GM23338 (cell line): ENCODE data around the gene MRTFA. TPM values are rescaled to one million over a fixed set of nuclear protein-coding genes. Genes with fewer than 3 reads are reported as not detected.

Experiments used
- ATAC-seq: fragments of 200-7000 bp; cut with Tn5 transposase; 3 replicates; pipeline ENCODE4 v1.9.1; 2020
- DNase-seq: peaks from one replicate; pipeline ENCODE4 v3.0.0-alpha.2; 2015; ENCODE audit warnings: low spot score
- H2AFZ ChIP-seq: fragments of 200-600 bp; sonication (generic); 2 replicates; pipeline ENCODE4 v1.8.0; 2016; ENCODE audit warnings: antibody characterized with exemption, mild to moderate bottlenecking, moderate library complexity
- H3F3A ChIP-seq: fragments of 200-600 bp; sonication (generic); replicated peaks from 2 replicates; pipeline ENCODE4 v1.8.0; 2017; ENCODE audit warnings: antibody characterized with exemption, mixed run types, low read depth
- H3K27ac ChIP-seq: fragments of 200-600 bp; sonication (generic); 2 replicates; pipeline ENCODE4 v1.6.1; 2016; ENCODE audit warnings: low read depth
- H3K27me3 ChIP-seq: fragments of 200-600 bp; sonication (generic); 2 replicates; pipeline ENCODE4 v1.8.0; 2016; ENCODE audit warnings: mild to moderate bottlenecking, mixed run types, moderate library complexity; ENCODE audit not compliant: insufficient read depth
- H3K36me3 ChIP-seq: fragments of 200-600 bp; sonication (generic); 2 replicates; pipeline ENCODE4 v1.8.0; 2016; ENCODE audit warnings: mild to moderate bottlenecking; ENCODE audit not compliant: insufficient read depth
- H3K4me1 ChIP-seq: fragments of 200-600 bp; sonication (generic); 2 replicates; pipeline ENCODE4 v1.8.0; 2016; ENCODE audit warnings: mild to moderate bottlenecking, moderate library complexity; ENCODE audit not compliant: insufficient read depth
- H3K4me2 ChIP-seq: fragments of 200-600 bp; sonication (generic); 2 replicates; pipeline ENCODE4 v1.7.1; 2017; ENCODE audit warnings: mixed run types
- H3K4me3 ChIP-seq: fragments of 200-600 bp; sonication (generic); 2 replicates; pipeline ENCODE4 v1.6.1; 2016; ENCODE audit warnings: mixed run types
- H3K79me2 ChIP-seq: fragments of 200-600 bp; sonication (generic); replicated peaks from 2 replicates; pipeline ENCODE4 v1.8.0; 2017; ENCODE audit warnings: mild to moderate bottlenecking; ENCODE audit not compliant: insufficient read depth
- H3K9me2 ChIP-seq: fragments of 200-600 bp; sonication (generic); 2 replicates; pipeline ENCODE4 v1.8.0; 2017; ENCODE audit not compliant: insufficient read depth
- H4K20me1 ChIP-seq: fragments of 200-600 bp; sonication (generic); replicated peaks from 2 replicates; pipeline ENCODE4 v1.8.0; 2017; ENCODE audit warnings: mild to moderate bottlenecking; ENCODE audit not compliant: insufficient read depth
- H3K27ac Mint-ChIP-seq: 2 replicates; pipeline ENCODE4 v1.8.0; 2020; ENCODE audit warnings: inconsistent platforms, mild to moderate bottlenecking, moderate library complexity, mixed read lengths
- H3K27me3 Mint-ChIP-seq: 3 replicates; pipeline ENCODE4 v1.8.0; 2022; ENCODE audit warnings: low read depth, mild to moderate bottlenecking, moderate library complexity, mixed read lengths, inconsistent platforms; ENCODE audit not compliant: insufficient read depth, poor library complexity
- H3K36me3 Mint-ChIP-seq: 3 replicates; pipeline ENCODE4 v1.8.0; 2021; ENCODE audit warnings: low read depth, mild to moderate bottlenecking, inconsistent platforms, moderate library complexity, mixed read lengths
- H3K4me1 Mint-ChIP-seq: 3 replicates; pipeline ENCODE4 v1.8.0; 2020; ENCODE audit warnings: mild to moderate bottlenecking, inconsistent platforms, mixed read lengths
- H3K4me3 Mint-ChIP-seq: 3 replicates; pipeline ENCODE4 v1.8.0; 2021; ENCODE audit warnings: moderate library complexity, mild to moderate bottlenecking, inconsistent platforms, mixed read lengths
- H3K9me3 Mint-ChIP-seq: 3 replicates; pipeline ENCODE4 v1.8.0; 2020; ENCODE audit warnings: moderate library complexity, mild to moderate bottlenecking, inconsistent platforms, mixed read lengths
- CREB1 ChIP-seq: fragments of 250-450 bp; sonication (Bioruptor Pico); IDR thresholded peaks from 2 replicates; pipeline ENCODE4 v1.5.0; 2020; ENCODE audit warnings: low read depth, mild to moderate bottlenecking, moderate library complexity
- EZH2 ChIP-seq: fragments of 200-600 bp; sonication (generic); IDR thresholded peaks from one replicate; pipeline ENCODE4 v1.8.0; 2017; ENCODE audit warnings: antibody characterized with exemption, mild to moderate bottlenecking, low read depth; ENCODE audit not compliant: unreplicated experiment
- EZH2phosphoT487 ChIP-seq: fragments of 200-600 bp; sonication (generic); IDR thresholded peaks from one replicate; pipeline ENCODE4 v1.8.1; 2018; ENCODE audit warnings: antibody characterized with exemption; ENCODE audit not compliant: unreplicated experiment
- REST ChIP-seq: IDR thresholded peaks from one replicate; pipeline ENCODE4 v1.6.1; 2018; ENCODE audit warnings: antibody characterized with exemption; ENCODE audit not compliant: unreplicated experiment
- ZNF331 ChIP-seq: fragments of 250-450 bp; sonication (Bioruptor Pico); IDR thresholded peaks from 2 replicates; pipeline ENCODE4 v1.5.0; 2020; ENCODE audit warnings: low read depth, mild to moderate bottlenecking, moderate library complexity
- ZNF462 ChIP-seq: fragments of 250-450 bp; sonication (Bioruptor Pico); IDR thresholded peaks from 2 replicates; pipeline ENCODE4 v1.5.0; 2020; ENCODE audit warnings: mild to moderate bottlenecking, moderate library complexity
- polyA plus RNA-seq: library from polyadenylated mRNA; unstranded; fragments of >200 nt; fragmentation: Nextera tagmentation; extraction: Ambion mirVana; gene quantifications from 2 replicates; pipeline ENCODE4 v1.2.1, GENCODE V29; 2016
- total RNA-seq: library from RNA; depleted of rRNA; stranded (reverse); fragments of >200 nt; shearing (Covaris generic); gene quantifications from 2 replicates; pipeline ENCODE4 v1.2.3, GENCODE V29; 2014

Gene MRTFA
- total and polyA plus RNA-seq, 2 experiments from 2014 or later: 18.1 to 92.4 TPM

- TF ChIP-seq REST: no peak
- TF ChIP-seq CREB1: no peak
- no peak for TF ChIP-seq EZH2phosphoT487
These were observed 226.9 kb downstream of the MRTFA start (continued) for GRCh38 chr22:40409613-40410113.

GRCh38 chr22:40408718-40409612, 227.6 kb downstream of the MRTFA start:
- no peak overlapping the region for H3K4me3 ChIP-seq
- no peak overlapping the region for H2AFZ ChIP-seq
- H3K27ac ChIP-seq: no peak overlapping the region
- H3K27ac Mint-ChIP-seq: no peak overlapping the region
- TF ChIP-seq CREB1: no peak
- no peak for TF ChIP-seq EZH2phosphoT487
- H3F3A ChIP-seq: no peaks in the 10 kb centered on the region
- no peaks in the 10 kb centered on the region for H3K9me2 ChIP-seq
- no peaks in the 10 kb centered on the region for H3K4me1 Mint-ChIP-seq
- H3K27me3 Mint-ChIP-seq: peaks cover 8% of the 10 kb centered on the region
- ATAC-seq (no peak), DNase-seq (no peak)
- no peaks in the 10 kb centered on the region for H4K20me1 ChIP-seq
- peaks cover 7% of the 10 kb centered on the region; the same call in 1 of the 2 replicates for H3K36me3 ChIP-seq
- H3K4me1 ChIP-seq: no peaks in the 10 kb centered on the region
- H3K79me2 ChIP-seq: no peaks in the 10 kb centered on the region
- H3K4me3 Mint-ChIP-seq: no peak overlapping the region
- H3K4me2 ChIP-seq: no peak overlapping the region
- peaks cover 2% of the 10 kb centered on the region; the same call in 2 of the 3 replicates for H3K9me3 Mint-ChIP-seq
- peaks cover 18% of the 10 kb centered on the region for H3K36me3 Mint-ChIP-seq
- no peaks in the 10 kb centered on the region for H3K27me3 ChIP-seq

- H3K27me3 ChIP-seq: no peaks in the 10 kb centered on the region
- peaks cover 8% of the 10 kb centered on the region for H3K27me3 Mint-ChIP-seq
- no peaks in the 10 kb centered on the region for H4K20me1 ChIP-seq
- H3K4me3 ChIP-seq: no peak overlapping the region
- no peaks in the 10 kb centered on the region for H3K9me2 ChIP-seq
- no peak overlapping the region for H3K4me3 Mint-ChIP-seq
- H3K27ac Mint-ChIP-seq: no peak overlapping the region
- no peaks in the 10 kb centered on the region for H3K79me2 ChIP-seq
- no peak overlapping the region for H3K27ac ChIP-seq
- H3K9me3 Mint-ChIP-seq: peaks cover 2% of the 10 kb centered on the region; the same call in 2 of the 3 replicates
- H3K36me3 Mint-ChIP-seq: peaks cover 26% of the 10 kb centered on the region
- H3F3A ChIP-seq: no peaks in the 10 kb centered on the region
- H3K4me2 ChIP-seq: no peak overlapping the region
- H2AFZ ChIP-seq: no peak overlapping the region
- ATAC-seq: no peak
- H3K4me1 ChIP-seq: no peaks in the 10 kb centered on the region
- no peak for DNase-seq
- no peaks in the 10 kb centered on the region for H3K4me1 Mint-ChIP-seq
- peaks cover 7% of the 10 kb centered on the region; the same call in 1 of the 2 replicates for H3K36me3 ChIP-seq
- TF ChIP-seq ZNF462 (CRISPR knock-in tag) (no peak), EZH2 (no peak), ZNF331 (CRISPR knock-in tag) (no peak), CREB1 (no peak)
These were observed 228.4 kb downstream of the MRTFA start for GRCh38 chr22:40407831-40408717.
